HFF-Myc (cell line): ENCODE data around the gene UFSP2.
"Not testable (repeated sequence)": the region's sequence is repeated elsewhere in the genome, so short reads cannot be mapped to it uniquely, and the experiment has no call there.

Experiments used
- DNase-seq: peaks from one replicate; pipeline ENCODE4 v3.0.0-alpha.2; 2011; ENCODE audit warnings: low read depth; ENCODE audit errors: extremely low read depth
- H3K4me3 ChIP-seq: replicated peaks from 2 replicates; pipeline ENCODE4 v1.5.1; 2011; ENCODE audit warnings: low read depth, mild to moderate bottlenecking, control low read depth, low read length
- TF ChIP-seq, protein P1 (sequence below): IDR thresholded peaks from 2 replicates; pipeline ENCODE4 v1.5.1; 2012; ENCODE audit warnings: mild to moderate bottlenecking, low read depth, low read length, control low read depth; ENCODE audit errors: missing control alignments

Gene UFSP2

DNA sequence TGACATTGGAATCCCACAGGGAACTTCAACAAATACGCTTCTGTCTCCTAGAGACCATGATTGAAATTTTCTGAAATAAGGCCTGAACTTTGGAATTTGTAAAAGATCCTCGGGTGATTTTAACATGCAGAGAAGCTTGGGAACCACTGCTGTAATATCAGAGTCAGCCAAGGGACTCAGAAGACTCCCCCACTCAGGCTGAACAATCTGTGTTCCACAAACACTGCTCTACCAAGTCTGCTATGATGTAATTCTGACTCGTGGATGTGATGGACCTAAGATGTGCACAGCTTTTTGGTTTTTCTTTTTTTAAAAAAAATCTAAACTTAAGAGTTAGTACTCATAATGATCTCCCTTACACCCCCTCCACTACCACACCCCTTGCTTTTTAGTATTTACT lies 56.0 kb downstream of the UFSP2 start:
- DNase-seq, result no peak
- TF ChIP-seq, protein P1, sequence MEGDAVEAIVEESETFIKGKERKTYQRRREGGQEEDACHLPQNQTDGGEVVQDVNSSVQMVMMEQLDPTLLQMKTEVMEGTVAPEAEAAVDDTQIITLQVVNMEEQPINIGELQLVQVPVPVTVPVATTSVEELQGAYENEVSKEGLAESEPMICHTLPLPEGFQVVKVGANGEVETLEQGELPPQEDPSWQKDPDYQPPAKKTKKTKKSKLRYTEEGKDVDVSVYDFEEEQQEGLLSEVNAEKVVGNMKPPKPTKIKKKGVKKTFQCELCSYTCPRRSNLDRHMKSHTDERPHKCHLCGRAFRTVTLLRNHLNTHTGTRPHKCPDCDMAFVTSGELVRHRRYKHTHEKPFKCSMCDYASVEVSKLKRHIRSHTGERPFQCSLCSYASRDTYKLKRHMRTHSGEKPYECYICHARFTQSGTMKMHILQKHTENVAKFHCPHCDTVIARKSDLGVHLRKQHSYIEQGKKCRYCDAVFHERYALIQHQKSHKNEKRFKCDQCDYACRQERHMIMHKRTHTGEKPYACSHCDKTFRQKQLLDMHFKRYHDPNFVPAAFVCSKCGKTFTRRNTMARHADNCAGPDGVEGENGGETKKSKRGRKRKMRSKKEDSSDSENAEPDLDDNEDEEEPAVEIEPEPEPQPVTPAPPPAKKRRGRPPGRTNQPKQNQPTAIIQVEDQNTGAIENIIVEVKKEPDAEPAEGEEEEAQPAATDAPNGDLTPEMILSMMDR, result no peak
- no peak overlapping the region for H3K4me3 ChIP-seq

DNA sequence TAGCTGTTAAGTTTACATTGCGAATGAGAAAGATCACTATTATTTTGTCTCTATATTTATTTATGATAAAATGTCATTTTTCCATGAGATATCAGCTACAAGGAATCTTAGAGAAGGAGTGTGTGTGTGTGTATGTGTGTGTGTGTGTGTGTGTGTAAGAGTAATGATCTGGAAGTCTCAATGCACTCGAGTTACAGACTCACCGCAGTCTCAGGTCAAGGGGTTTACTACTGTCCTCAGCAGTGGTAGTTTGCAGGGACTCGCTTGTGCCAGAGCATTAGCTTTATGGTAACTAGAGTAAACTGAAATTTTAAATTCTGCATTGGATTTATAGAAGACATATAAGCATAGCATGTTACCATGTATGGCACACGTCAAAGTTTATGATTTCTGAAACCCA lies 60.9 kb downstream of the UFSP2 start:
- TF ChIP-seq, protein P1, result no peak
- no peak for DNase-seq

DNA sequence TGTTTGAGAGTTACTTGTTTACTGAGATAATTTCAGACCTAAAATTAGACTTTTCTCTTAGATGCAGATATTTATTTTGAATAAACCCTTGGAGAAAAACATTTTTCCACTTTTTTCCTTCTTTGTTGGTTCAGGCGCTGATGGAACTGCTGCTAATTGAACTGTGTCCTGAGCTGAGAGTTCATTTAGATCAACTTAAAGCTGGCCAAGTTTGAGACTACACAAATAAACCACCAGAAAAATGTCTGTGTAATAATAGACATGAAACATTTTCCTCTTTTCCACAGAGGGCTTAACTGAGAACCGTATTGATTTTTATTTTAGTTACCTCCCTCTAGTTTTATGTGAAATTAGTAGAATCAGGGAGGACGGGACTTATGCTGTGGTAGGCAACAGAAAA lies 62.5 kb downstream of the UFSP2 start:
- no peak for DNase-seq
- TF ChIP-seq, protein P1, result no peak
- H3K4me3 ChIP-seq, result no peak overlapping the region

More for the DNA sequence above, 60.9 kb downstream of the UFSP2 start:
- no peak overlapping the region for H3K4me3 ChIP-seq

DNA sequence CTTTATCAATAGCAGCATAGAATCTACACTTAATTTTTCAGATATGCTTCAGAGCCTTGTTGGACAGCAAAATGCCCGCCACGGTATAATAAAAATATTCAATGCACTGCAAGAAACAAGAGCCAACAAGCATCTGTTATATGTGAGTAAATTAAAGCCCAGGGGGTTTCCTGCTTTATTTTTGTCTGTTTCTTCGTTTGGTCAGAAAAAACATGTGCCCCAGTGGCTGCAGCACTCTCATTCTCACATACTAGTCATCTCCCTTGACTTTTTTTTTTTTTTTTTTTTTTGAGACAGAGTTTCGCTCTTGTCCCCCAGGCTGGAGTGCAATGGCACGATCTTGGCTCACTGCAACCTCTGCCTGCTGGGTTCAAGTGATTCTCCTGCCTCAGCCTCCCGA lies 63.2 kb downstream of the UFSP2 start:
- not testable (repeated sequence) for DNase-seq, H3K4me3 ChIP-seq

DNA sequence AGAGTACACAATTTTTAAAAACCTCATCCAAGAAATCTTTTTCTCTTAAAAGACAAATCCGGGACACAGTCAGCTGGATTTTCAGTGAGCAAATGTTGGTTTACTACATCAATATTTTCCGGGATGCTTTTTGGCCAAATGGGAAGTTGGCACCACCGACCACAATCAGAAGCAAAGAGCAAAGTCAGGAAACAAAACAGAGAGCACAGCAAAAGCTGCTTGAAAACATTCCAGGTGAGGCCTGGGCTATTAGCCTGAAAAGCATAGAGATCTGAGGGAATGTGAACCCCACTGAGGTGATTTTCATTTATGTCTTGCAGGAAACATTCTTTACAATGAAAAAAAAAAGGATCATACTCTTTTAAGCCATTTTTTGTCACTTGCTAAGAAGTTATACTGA lies 63.9 kb downstream of the UFSP2 start:
- TF ChIP-seq, protein P1, result no peak
- no peak for DNase-seq
- H3K4me3 ChIP-seq, result no peak overlapping the region

DNA sequence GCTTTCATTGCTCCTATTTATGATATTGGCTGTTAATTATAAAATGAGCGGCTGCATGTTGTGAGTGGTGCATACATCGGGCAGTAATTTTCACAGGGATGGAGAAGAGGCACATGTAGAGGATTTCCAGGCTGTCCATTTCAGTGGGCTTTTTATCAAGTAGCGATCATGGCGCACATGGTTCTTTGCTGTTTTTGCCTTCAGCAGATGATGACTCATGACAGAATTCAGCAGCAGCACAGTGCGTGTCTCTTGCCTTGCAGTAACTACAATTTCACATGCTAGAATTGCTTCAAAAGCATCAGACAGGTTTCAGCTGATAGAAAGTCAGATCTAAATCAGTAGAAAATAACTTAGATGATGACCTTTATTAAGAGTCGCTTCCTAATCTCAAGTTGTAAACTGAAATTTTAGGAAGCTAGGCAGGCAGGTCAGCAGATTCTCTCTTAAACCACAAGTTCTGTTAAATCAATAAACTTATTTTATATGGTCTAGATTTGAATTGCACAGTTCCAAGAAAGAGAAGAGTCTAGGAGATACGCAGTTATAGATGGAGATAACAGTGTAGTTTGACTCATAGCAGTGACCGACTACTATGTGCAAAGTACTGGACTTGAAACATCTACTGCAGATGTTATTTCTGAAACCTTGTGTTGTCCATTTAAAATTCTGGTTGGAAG lies 65.9 kb downstream of the UFSP2 start:
- no peak for DNase-seq
- TF ChIP-seq, protein P1, result no peak
- H3K4me3 ChIP-seq, result no peak overlapping the region

DNA sequence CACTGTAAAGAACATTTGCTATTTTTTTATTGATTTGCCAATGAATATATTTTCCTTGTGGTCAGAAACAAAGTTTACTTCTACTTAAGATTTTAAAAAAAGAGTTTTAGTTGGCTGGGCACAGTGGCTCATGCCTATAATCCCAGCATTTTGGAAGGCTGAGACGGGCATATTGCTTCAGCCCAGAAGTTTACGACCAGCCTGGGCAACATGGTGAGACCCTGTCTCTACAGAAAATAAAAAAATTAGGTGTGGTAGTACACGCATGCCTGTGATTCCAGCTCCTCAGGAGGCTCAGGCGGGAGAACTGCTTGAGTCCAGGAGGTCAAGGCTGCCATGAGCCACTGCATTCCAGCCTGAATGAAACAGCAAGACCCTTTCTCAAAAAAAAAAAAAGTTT lies 66.8 kb downstream of the UFSP2 start:
- TF ChIP-seq, protein P1, result no peak
- H3K4me3 ChIP-seq, result no peak overlapping the region
- DNase-seq, result no peak
